Mesenchymal stem cell (in vitro differentiated cells and primary cell): Measurements from ENCODE around the gene UBASH3B.
A peak's percentile ranks its signal among the peaks of the same experiment; 100 is the strongest.
"Not testable (repeated sequence)": the region's sequence is repeated elsewhere in the genome, so short reads cannot be mapped to it uniquely, and the experiment has no call there.

Source experiments
- DNase-seq: peaks from one replicate; pipeline ENCODE4 v3.0.0-alpha.2; 2013
- H2AFZ ChIP-seq: one replicate; pipeline ENCODE4 v1.6.1; 2013; ENCODE audit warnings: low read depth, mild to moderate bottlenecking, control low read depth, inconsistent platforms, low read length, moderate library complexity
- H2AK5ac ChIP-seq: 2 replicates; pipeline ENCODE4 v1.6.1; 2013; ENCODE audit warnings: low read length, moderate library complexity, mild to moderate bottlenecking, inconsistent platforms; ENCODE audit not compliant: severe bottlenecking
- H2BK120ac ChIP-seq: one replicate; pipeline ENCODE4 v1.6.1; 2013; ENCODE audit warnings: low read depth, mild to moderate bottlenecking, inconsistent platforms, low read length, moderate library complexity
- H2BK12ac ChIP-seq, 2 experiments: one replicate each; pipeline ENCODE4 v1.6.1; 2013; ENCODE audit warnings: inconsistent platforms in 2 of 2, low read length in 2 of 2, mild to moderate bottlenecking in 2 of 2, moderate library complexity in 2 of 2, control low read depth in 1 of 2
- H2BK15ac ChIP-seq: one replicate; pipeline ENCODE4 v1.6.1; 2013; ENCODE audit warnings: mild to moderate bottlenecking, low read depth, inconsistent platforms; ENCODE audit not compliant: poor library complexity, severe bottlenecking
- H2BK5ac ChIP-seq: 2 replicates; pipeline ENCODE4 v1.6.1; 2013; ENCODE audit warnings: low read depth, mild to moderate bottlenecking, low read length, control low read depth, inconsistent platforms; ENCODE audit not compliant: poor library complexity, severe bottlenecking
- H3K14ac ChIP-seq, 2 experiments: one replicate each; pipeline ENCODE4 v1.6.1; 2013; ENCODE audit warnings: inconsistent platforms in 2 of 2, low read length in 2 of 2, control low read depth in 1 of 2, mild to moderate bottlenecking in 1 of 2, moderate library complexity in 1 of 2
- H3K18ac ChIP-seq, 2 experiments: one replicate each; pipeline ENCODE4 v1.6.1; 2013; ENCODE audit warnings: inconsistent platforms in 2 of 2, low read length in 2 of 2, control low read depth in 1 of 2, low read depth in 1 of 2, mild to moderate bottlenecking in 1 of 2
- H3K23ac ChIP-seq, 2 experiments: one replicate each; pipeline ENCODE4 v1.6.1; 2013; ENCODE audit warnings: inconsistent platforms in 2 of 2, low read length in 2 of 2, mild to moderate bottlenecking in 2 of 2, moderate library complexity in 2 of 2, control low read depth in 1 of 2
- H3K27ac ChIP-seq: 2 replicates; pipeline ENCODE4 v1.5.1; 2013; ENCODE audit warnings: mild to moderate bottlenecking, moderate library complexity, low read length, control low read depth, inconsistent platforms; ENCODE audit not compliant: poor library complexity, severe bottlenecking
- H3K27me3 ChIP-seq, 2 experiments: 2 replicates each; pipeline versions ENCODE4 v1.6.1 to v1.7.0; 2013; ENCODE audit warnings: low read length in 2 of 2, mild to moderate bottlenecking in 2 of 2, moderate library complexity in 2 of 2, control low read depth in 1 of 2, inconsistent platforms in 1 of 2; ENCODE audit not compliant: control insufficient read depth in 1 of 2, insufficient read depth in 1 of 2
- H3K36me3 ChIP-seq, 2 experiments: 2 replicates each; pipeline versions ENCODE4 v1.6.1 to v1.7.0; 2013; ENCODE audit warnings: low read length in 2 of 2, control low read depth in 1 of 2, inconsistent platforms in 1 of 2, low read depth in 1 of 2, mild to moderate bottlenecking in 1 of 2; ENCODE audit not compliant: insufficient read depth in 2 of 2, control insufficient read depth in 1 of 2
- H3K4ac ChIP-seq, 2 experiments: one replicate each; pipeline ENCODE4 v1.6.1; 2013; ENCODE audit warnings: inconsistent platforms in 2 of 2, low read length in 2 of 2, mild to moderate bottlenecking in 2 of 2, moderate library complexity in 2 of 2, control low read depth in 1 of 2, low read depth in 1 of 2
- H3K4me1 ChIP-seq: 2 replicates; pipeline ENCODE4 v1.6.1; 2013; ENCODE audit warnings: low read depth, low read length, control low read depth; ENCODE audit not compliant: control insufficient read depth, insufficient read depth
- H3K4me2 ChIP-seq: 2 replicates; pipeline ENCODE4 v1.6.1; 2013; ENCODE audit warnings: low read length, mild to moderate bottlenecking, inconsistent platforms; ENCODE audit not compliant: poor library complexity, severe bottlenecking
- H3K4me3 ChIP-seq, 2 experiments: 2 replicates each; pipeline versions ENCODE4 v1.5.1 to v1.7.0; 2013; ENCODE audit warnings: low read length in 2 of 2, mild to moderate bottlenecking in 2 of 2, control low read depth in 1 of 2, low read depth in 1 of 2; ENCODE audit not compliant: insufficient read depth in 1 of 2
- H3K79me1 ChIP-seq: replicated peaks from 2 replicates; pipeline ENCODE4 v1.6.1; 2013; ENCODE audit warnings: mild to moderate bottlenecking, control low read depth, low read length, inconsistent platforms; ENCODE audit not compliant: poor library complexity, severe bottlenecking
- H3K9ac ChIP-seq: 2 replicates; pipeline ENCODE4 v1.7.0; 2013; ENCODE audit warnings: mild to moderate bottlenecking, low read length, moderate library complexity
- H3K9me3 ChIP-seq: 2 replicates; pipeline ENCODE4 v1.7.0; 2013; ENCODE audit warnings: mild to moderate bottlenecking, low read length; ENCODE audit not compliant: control insufficient read depth
- H4K8ac ChIP-seq: one replicate; pipeline ENCODE4 v1.6.1; 2013; ENCODE audit warnings: inconsistent platforms, mild to moderate bottlenecking, low read length, moderate library complexity
- H4K91ac ChIP-seq: one replicate; pipeline ENCODE4 v1.6.1; 2013; ENCODE audit warnings: mild to moderate bottlenecking, low read length, inconsistent platforms
- WGBS: methylation state at CpG from one replicate; pipeline ENCODE4 v1.1.7; 2013; ENCODE audit warnings: mixed read lengths; 5-methylcytosine and 5-hydroxymethylcytosine counted together

UBASH3B gene

GRCh38 chr11:122625501-122625900 is 30.0 kb upstream of the UBASH3B start:
- H3K4me2 ChIP-seq, H3K14ac ChIP-seq, H2BK15ac ChIP-seq, H3K9ac ChIP-seq, H2AFZ ChIP-seq, H3K4ac ChIP-seq, H2BK120ac ChIP-seq, H4K91ac ChIP-seq, H2BK12ac ChIP-seq, H4K8ac ChIP-seq, H3K23ac ChIP-seq, H3K9me3 ChIP-seq, H2AK5ac ChIP-seq, H3K4me3 ChIP-seq, H2BK5ac ChIP-seq, H3K36me3 ChIP-seq, H3K18ac ChIP-seq, H3K79me1 ChIP-seq, DNase-seq, H3K4me1 ChIP-seq, H3K27ac ChIP-seq: not testable (repeated sequence)
- WGBS = 92% methylated on average over 6 of the region's 7 CpGs
- H3K27me3 ChIP-seq = peaks cover 5 to 25% of the 10 kb centered on the region in 2 experiments

DNA sequence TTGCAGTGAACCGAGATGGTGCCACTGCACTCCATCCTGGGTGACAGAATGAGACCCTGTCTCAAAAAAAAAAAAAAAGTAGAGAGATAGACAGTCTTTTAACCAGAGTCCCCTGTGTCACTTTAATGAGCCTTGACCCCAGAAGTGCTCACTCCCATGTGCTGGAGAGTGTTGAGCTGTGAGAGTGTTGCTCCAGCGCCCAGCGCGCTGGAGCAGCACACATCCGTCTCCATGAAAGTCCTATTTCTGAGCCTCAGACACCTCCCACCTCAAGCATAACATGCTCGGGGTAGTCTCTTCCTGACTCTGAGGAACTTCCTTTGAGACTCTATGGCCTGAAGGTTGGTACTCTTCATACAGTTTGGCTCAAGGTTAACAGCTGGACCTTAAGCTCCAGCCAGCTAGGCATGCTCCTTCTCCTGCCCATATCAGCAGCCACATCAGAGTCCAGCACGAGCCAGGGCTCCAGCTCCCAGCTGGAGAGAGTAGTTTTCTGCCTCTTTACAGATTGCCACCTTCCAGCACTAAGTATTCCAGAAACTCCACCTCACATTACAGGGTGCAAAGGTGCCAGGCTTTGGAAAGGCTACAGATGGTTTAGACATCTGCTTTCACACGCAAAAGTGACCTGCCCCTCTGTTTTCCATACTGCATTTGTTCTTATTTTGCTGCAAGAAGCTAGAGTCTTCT is 29.4 kb upstream of the UBASH3B start:
- H3K27ac ChIP-seq = no peak overlapping the region
- no peak overlapping the region for H3K18ac ChIP-seq
- H3K4me1 ChIP-seq = no peaks in the 10 kb centered on the region
- H3K27me3 ChIP-seq = peaks cover 5 to 25% of the 10 kb centered on the region in 2 experiments
- no peak overlapping the region for H4K8ac ChIP-seq
- H3K9me3 ChIP-seq = no peaks in the 10 kb centered on the region
- H3K4ac ChIP-seq = no peak overlapping the region
- no peak overlapping the region for H2BK5ac ChIP-seq
- no peak overlapping the region for H3K23ac ChIP-seq
- H2AFZ ChIP-seq = no peak overlapping the region
- no peaks in the 10 kb centered on the region for H3K79me1 ChIP-seq
- H3K36me3 ChIP-seq = no peaks in the 10 kb centered on the region
- WGBS = 83% methylated on average over 8 of the region's 8 CpGs
- no peak overlapping the region for H2AK5ac ChIP-seq
- no peak overlapping the region for H3K9ac ChIP-seq
- H2BK12ac ChIP-seq = no peak overlapping the region
- H3K4me2 ChIP-seq = no peak overlapping the region
- no peak for DNase-seq
- no peak overlapping the region for H4K91ac ChIP-seq
- H3K14ac ChIP-seq = no peak overlapping the region
- H2BK120ac ChIP-seq = no peak overlapping the region
- no peak overlapping the region for H3K4me3 ChIP-seq
- no peak overlapping the region for H2BK15ac ChIP-seq

- no peak overlapping the region for H2AK5ac ChIP-seq
- no peaks in the 10 kb centered on the region for H3K9me3 ChIP-seq
- no peak overlapping the region for H3K14ac ChIP-seq
- H3K27ac ChIP-seq = no peak overlapping the region
- no peak overlapping the region for H2BK12ac ChIP-seq
- WGBS = 95% methylated on average over 2 of the region's 3 CpGs
- H3K23ac ChIP-seq = no peak overlapping the region
- H2BK120ac ChIP-seq = no peak overlapping the region
- no peak overlapping the region for H3K4me3 ChIP-seq
- no peaks in the 10 kb centered on the region for H3K79me1 ChIP-seq
- no peak overlapping the region for H2AFZ ChIP-seq
- no peak overlapping the region for H4K91ac ChIP-seq
- H2BK5ac ChIP-seq = no peak overlapping the region
- no peak overlapping the region for H2BK15ac ChIP-seq
- no peak overlapping the region for H3K4ac ChIP-seq
- H3K36me3 ChIP-seq = no peaks in the 10 kb centered on the region
- H3K18ac ChIP-seq = peak overlapping the region in 1 of 2 experiments; percentile 34
- H4K8ac ChIP-seq = no peak overlapping the region
- no peak for DNase-seq
- no peaks in the 10 kb centered on the region for H3K4me1 ChIP-seq
- H3K4me2 ChIP-seq = no peak overlapping the region
- H3K9ac ChIP-seq = no peak overlapping the region
- H3K27me3 ChIP-seq = peaks cover 5 to 17% of the 10 kb centered on the region in 2 experiments
These were observed 27.8 kb upstream of the UBASH3B start for GRCh38 chr11:122627745-122628144.

DNA sequence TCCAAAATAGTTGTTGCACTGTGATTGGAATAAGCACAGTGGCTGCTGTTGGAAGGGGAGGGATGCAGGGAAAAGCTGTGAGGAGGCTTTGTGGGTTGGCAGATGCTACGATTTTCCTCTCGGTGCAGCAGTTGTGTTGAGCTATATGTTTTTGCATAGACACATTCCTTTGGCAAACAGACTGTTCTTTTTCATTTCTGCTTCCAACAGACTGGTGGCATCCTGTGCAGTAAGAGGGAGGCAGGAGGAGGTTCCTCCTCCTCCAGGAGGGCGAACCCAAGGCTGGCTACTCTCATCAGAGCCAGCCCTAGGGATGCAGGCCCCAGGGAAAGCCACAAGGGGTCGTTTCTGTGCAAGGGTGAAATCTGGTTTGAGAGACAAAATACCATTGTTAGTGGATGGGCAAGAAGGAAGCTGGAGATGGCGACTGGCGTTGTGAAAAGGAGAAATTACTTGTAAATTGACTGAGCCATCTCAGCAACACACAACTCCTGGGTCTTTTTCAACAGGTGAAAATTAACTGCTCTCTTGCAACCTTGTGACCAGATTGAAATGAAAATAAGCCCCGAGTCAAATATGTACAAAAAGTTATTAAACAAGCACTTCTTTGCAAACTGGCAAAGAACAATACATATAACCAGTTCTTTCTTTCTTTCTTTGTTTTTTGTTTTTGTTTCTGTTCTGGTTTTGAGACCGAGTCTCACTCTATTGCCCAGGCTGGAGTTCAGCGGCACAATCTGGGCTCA is 26.5 kb upstream of the UBASH3B start:
- Histone ChIP-seq H2BK12ac (no peak overlapping the region), H3K4me2 (no peak overlapping the region), H2AK5ac (no peak overlapping the region), H4K8ac (no peak overlapping the region), H3K18ac (no peak overlapping the region), H2BK15ac (no peak overlapping the region), H3K14ac (no peak overlapping the region), H3K79me1 (no peaks in the 10 kb centered on the region), H3K27ac (no peak overlapping the region), H2AFZ (no peak overlapping the region), H3K27me3 (peaks cover 5 to 10% of the 10 kb centered on the region in 2 experiments), H3K4me1 (no peaks in the 10 kb centered on the region), H3K4ac (no peak overlapping the region), H4K91ac (no peak overlapping the region), H3K9me3 (no peaks in the 10 kb centered on the region), H2BK5ac (no peak overlapping the region), H2BK120ac (no peak overlapping the region), H3K4me3 (no peak overlapping the region), H3K36me3 (no peaks in the 10 kb centered on the region), H3K9ac (peak overlapping the region; percentile 21), H3K23ac (no peak overlapping the region)
- DNase-seq = peak; percentile 75
- 59% methylated on average over 9 of the region's 9 CpGs for whole genome bisulfite sequencing
